ENCODE results near the gene IGSF21.
A peak's percentile ranks its signal among the peaks of the same experiment; 100 is the strongest.

IGSF21 gene

GRCh38 chr1:18121072-18121820 lies 13.6 kb downstream of the IGSF21 start:
- TF ChIP-seq ZNF8 (CRISPR knock-in tag; IDR thresholded peaks at IDR 0.05) (no peak), OSR1 (CRISPR knock-in tag; IDR thresholded peaks at IDR 0.05) (no peak), CREB5 (CRISPR knock-in tag; IDR thresholded peaks at IDR 0.05; ENCODE audit: low read depth) (no peak), ZNF565 (CRISPR knock-in tag; conservative IDR thresholded peaks at IDR 0.05; ENCODE audit: low read depth) (no peak), ISL1 (CRISPR knock-in tag; IDR thresholded peaks at IDR 0.05) (no peak), SNAI2 (CRISPR knock-in tag; IDR thresholded peaks at IDR 0.05) (no peak), PATZ1 (CRISPR knock-in tag; IDR thresholded peaks at IDR 0.05; ENCODE audit: borderline replicate concordance) (no peak), TCF4 (CRISPR knock-in tag; IDR thresholded peaks at IDR 0.05; ENCODE audit: borderline replicate concordance) (no peak), ZNF70 (CRISPR knock-in tag; IDR thresholded peaks at IDR 0.05) (no peak), POU6F1 (CRISPR knock-in tag; IDR thresholded peaks at IDR 0.05; ENCODE audit: borderline replicate concordance, low read depth) (no peak), ESRRG (CRISPR knock-in tag; IDR thresholded peaks at IDR 0.05) (no peak), ZFP30 (CRISPR knock-in tag; IDR thresholded peaks at IDR 0.05) (no peak), GLIS3 (CRISPR knock-in tag; IDR thresholded peaks at IDR 0.05) (no peak), CSDC2 (CRISPR knock-in tag; IDR thresholded peaks at IDR 0.05) (no peak)
- TF ChIP-seq, protein P1, sequence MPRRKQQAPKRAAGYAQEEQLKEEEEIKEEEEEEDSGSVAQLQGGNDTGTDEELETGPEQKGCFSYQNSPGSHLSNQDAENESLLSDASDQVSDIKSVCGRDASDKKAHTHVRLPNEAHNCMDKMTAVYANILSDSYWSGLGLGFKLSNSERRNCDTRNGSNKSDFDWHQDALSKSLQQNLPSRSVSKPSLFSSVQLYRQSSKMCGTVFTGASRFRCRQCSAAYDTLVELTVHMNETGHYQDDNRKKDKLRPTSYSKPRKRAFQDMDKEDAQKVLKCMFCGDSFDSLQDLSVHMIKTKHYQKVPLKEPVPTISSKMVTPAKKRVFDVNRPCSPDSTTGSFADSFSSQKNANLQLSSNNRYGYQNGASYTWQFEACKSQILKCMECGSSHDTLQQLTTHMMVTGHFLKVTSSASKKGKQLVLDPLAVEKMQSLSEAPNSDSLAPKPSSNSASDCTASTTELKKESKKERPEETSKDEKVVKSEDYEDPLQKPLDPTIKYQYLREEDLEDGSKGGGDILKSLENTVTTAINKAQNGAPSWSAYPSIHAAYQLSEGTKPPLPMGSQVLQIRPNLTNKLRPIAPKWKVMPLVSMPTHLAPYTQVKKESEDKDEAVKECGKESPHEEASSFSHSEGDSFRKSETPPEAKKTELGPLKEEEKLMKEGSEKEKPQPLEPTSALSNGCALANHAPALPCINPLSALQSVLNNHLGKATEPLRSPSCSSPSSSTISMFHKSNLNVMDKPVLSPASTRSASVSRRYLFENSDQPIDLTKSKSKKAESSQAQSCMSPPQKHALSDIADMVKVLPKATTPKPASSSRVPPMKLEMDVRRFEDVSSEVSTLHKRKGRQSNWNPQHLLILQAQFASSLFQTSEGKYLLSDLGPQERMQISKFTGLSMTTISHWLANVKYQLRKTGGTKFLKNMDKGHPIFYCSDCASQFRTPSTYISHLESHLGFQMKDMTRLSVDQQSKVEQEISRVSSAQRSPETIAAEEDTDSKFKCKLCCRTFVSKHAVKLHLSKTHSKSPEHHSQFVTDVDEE (CRISPR knock-in tag; IDR thresholded peaks at IDR 0.05) = no peak
- ATAC-seq = no peak

- ATAC-seq = no peak
- TF ChIP-seq ZNF565 (CRISPR knock-in tag; conservative IDR thresholded peaks at IDR 0.05; ENCODE audit: low read depth) (no peak), ZFP3 (CRISPR knock-in tag; IDR thresholded peaks at IDR 0.05) (peak; percentile 85)
These were observed 15.9 kb downstream of the IGSF21 start for GRCh38 chr1:18123467-18123992.

DNA sequence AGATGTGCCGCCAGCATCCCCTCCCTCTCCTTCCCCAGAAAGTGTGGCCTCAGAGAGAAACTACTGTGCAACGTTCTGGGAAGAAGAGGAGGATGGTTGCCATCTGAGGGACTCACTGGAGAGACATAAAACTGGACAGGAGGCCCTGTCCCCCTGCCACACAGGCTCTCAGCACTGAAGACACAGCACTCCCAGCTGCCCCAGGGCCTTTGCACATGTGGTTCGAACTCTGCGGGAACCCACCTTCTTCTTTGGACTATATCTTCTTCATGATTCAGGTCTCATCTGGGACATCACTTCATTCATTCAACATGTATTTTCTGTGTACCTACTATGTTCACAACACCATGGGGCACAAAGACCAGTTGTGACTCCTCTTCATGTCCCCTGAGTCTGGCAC lies 17.4 kb downstream of the IGSF21 start:
- ATAC-seq = no peak
- TF ChIP-seq POU6F1 (CRISPR knock-in tag; IDR thresholded peaks at IDR 0.05; ENCODE audit: borderline replicate concordance, low read depth) (no peak), GLIS3 (CRISPR knock-in tag; IDR thresholded peaks at IDR 0.05) (no peak), PPARA (CRISPR knock-in tag; IDR thresholded peaks at IDR 0.05; ENCODE audit: borderline replicate concordance) (no peak), ZNF565 (CRISPR knock-in tag; conservative IDR thresholded peaks at IDR 0.05; ENCODE audit: low read depth) (no peak), ZFP3 (CRISPR knock-in tag; IDR thresholded peaks at IDR 0.05) (no peak), TOX (CRISPR knock-in tag; IDR thresholded peaks at IDR 0.05; ENCODE audit: borderline replicate concordance) (no peak), CREB5 (CRISPR knock-in tag; IDR thresholded peaks at IDR 0.05; ENCODE audit: low read depth) (no peak), CSDC2 (CRISPR knock-in tag; IDR thresholded peaks at IDR 0.05) (no peak), BACH2 (CRISPR knock-in tag; IDR thresholded peaks at IDR 0.05; ENCODE audit: borderline replicate concordance) (no peak), TCF4 (CRISPR knock-in tag; IDR thresholded peaks at IDR 0.05; ENCODE audit: borderline replicate concordance) (no peak), ZNF8 (CRISPR knock-in tag; IDR thresholded peaks at IDR 0.05) (no peak)
- TF ChIP-seq, protein P1 (CRISPR knock-in tag; IDR thresholded peaks at IDR 0.05) = no peak
- TF ChIP-seq, protein P2, sequence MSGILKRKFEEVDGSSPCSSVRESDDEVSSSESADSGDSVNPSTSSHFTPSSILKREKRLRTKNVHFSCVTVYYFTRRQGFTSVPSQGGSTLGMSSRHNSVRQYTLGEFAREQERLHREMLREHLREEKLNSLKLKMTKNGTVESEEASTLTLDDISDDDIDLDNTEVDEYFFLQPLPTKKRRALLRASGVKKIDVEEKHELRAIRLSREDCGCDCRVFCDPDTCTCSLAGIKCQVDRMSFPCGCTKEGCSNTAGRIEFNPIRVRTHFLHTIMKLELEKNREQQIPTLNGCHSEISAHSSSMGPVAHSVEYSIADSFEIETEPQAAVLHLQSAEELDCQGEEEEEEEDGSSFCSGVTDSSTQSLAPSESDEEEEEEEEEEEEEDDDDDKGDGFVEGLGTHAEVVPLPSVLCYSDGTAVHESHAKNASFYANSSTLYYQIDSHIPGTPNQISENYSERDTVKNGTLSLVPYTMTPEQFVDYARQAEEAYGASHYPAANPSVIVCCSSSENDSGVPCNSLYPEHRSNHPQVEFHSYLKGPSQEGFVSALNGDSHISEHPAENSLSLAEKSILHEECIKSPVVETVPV (CRISPR knock-in tag; IDR thresholded peaks at IDR 0.05) = no peak

Data from SK-N-SH treated with all-trans-retinoic acid at 6 μM for 48 hours (cell line).